HAP-1 (cell line): ENCODE data around the gene NSG1.

Source experiments
- DNase-seq, 2 experiments: peaks; one replicate each; pipeline ENCODE4 v3.0.0-alpha.2; 2016 to 2020; ENCODE audit warnings: low spot score in 2 of 2
- H3K27me3 ChIP-seq: fragments of 250-450 bp; sonication (Bioruptor Pico); 2 replicates; pipeline ENCODE4 v1.5.1; 2020; ENCODE audit warnings: low read depth, mild to moderate bottlenecking, moderate library complexity
- H3K36me3 ChIP-seq: fragments of 250-450 bp; sonication (Bioruptor Pico); replicated peaks from 2 replicates; pipeline ENCODE4 v1.5.1; 2020; ENCODE audit warnings: mild to moderate bottlenecking
- H3K4me1 ChIP-seq: fragments of 250-450 bp; sonication (Bioruptor Pico); 2 replicates; pipeline ENCODE4 v1.5.1; 2020; ENCODE audit warnings: mild to moderate bottlenecking
- H3K4me3 ChIP-seq: fragments of 250-450 bp; sonication (Bioruptor Pico); 2 replicates; pipeline ENCODE4 v1.5.1; 2020; ENCODE audit warnings: mild to moderate bottlenecking, moderate library complexity
- H3K9me3 ChIP-seq: fragments of 250-450 bp; sonication (Bioruptor Pico); 2 replicates; pipeline ENCODE4 v1.5.1; 2020; ENCODE audit warnings: mild to moderate bottlenecking, moderate library complexity
- in situ Hi-C: fragments of 300-500 bp; cut with MboI; formaldehyde crosslinking; loops from 3 replicates; pipeline ENCODE4 v1.14.3; 2020; ENCODE audit warnings: low sequenced_read_pairs, inconsistent platforms, mixed read lengths

The NSG1 gene

GRCh38 chr4:4395849-4396627, 9.1 kb downstream of the NSG1 start:
- H3K36me3 ChIP-seq, result peaks cover 43% of the 10 kb centered on the region
- in situ Hi-C loops, result no loop called here
- no peaks in the 10 kb centered on the region for H3K4me1 ChIP-seq
- H3K9me3 ChIP-seq, result no peaks in the 10 kb centered on the region
- DNase-seq, result peak; percentile 42 to 62
- H3K4me3 ChIP-seq, result no peak overlapping the region
- H3K27me3 ChIP-seq, result no peaks in the 10 kb centered on the region

GRCh38 chr4:4396628-4397440, 9.9 kb downstream of the NSG1 start:
- H3K4me1 ChIP-seq, result no peaks in the 10 kb centered on the region
- H3K9me3 ChIP-seq, result no peaks in the 10 kb centered on the region
- in situ Hi-C loops, result no loop called here
- no peak overlapping the region for H3K4me3 ChIP-seq
- no peaks in the 10 kb centered on the region for H3K27me3 ChIP-seq
- DNase-seq, result no peak
- H3K36me3 ChIP-seq, result peaks cover 35% of the 10 kb centered on the region

GRCh38 chr4:4397441-4397819, 10.5 kb downstream of the NSG1 start:
- Histone ChIP-seq H3K36me3 (peaks cover 29% of the 10 kb centered on the region), H3K4me1 (no peaks in the 10 kb centered on the region), H3K27me3 (no peaks in the 10 kb centered on the region), H3K9me3 (no peaks in the 10 kb centered on the region), H3K4me3 (no peak overlapping the region)
- no peak for DNase-seq
- in situ Hi-C loops, result no loop called here

- in situ Hi-C loops, result no loop called here
- DNase-seq, result no peak
These were observed 11.5 kb downstream of the NSG1 start for GRCh38 chr4:4398430-4398829.

GRCh38 chr4:4401036-4401435, 14.1 kb downstream of the NSG1 start:
- no peaks in the 10 kb centered on the region for H3K4me1 ChIP-seq
- DNase-seq, result no peak
- H3K4me3 ChIP-seq, result no peak overlapping the region
- H3K27me3 ChIP-seq, result no peaks in the 10 kb centered on the region
- in situ Hi-C loops, result no loop called here
- no peaks in the 10 kb centered on the region for H3K9me3 ChIP-seq
- H3K36me3 ChIP-seq, result peaks cover 18% of the 10 kb centered on the region

More at GRCh38 chr4:4398430-4398829, 11.5 kb downstream of the NSG1 start:
- no peaks in the 10 kb centered on the region for H3K4me1 ChIP-seq
- H3K27me3 ChIP-seq, result no peaks in the 10 kb centered on the region
- peaks cover 23% of the 10 kb centered on the region for H3K36me3 ChIP-seq
- no peak overlapping the region for H3K4me3 ChIP-seq
- no peaks in the 10 kb centered on the region for H3K9me3 ChIP-seq

GRCh38 chr4:4402966-4403365, 16.1 kb downstream of the NSG1 start:
- in situ Hi-C loops, result no loop called here
- H3K36me3 ChIP-seq, result peaks cover 17% of the 10 kb centered on the region
- no peaks in the 10 kb centered on the region for H3K9me3 ChIP-seq
- H3K4me3 ChIP-seq, result no peak overlapping the region
- no peaks in the 10 kb centered on the region for H3K27me3 ChIP-seq
- H3K4me1 ChIP-seq, result no peaks in the 10 kb centered on the region
- DNase-seq, result no peak

- DNase-seq, result no peak
- in situ Hi-C loops, result no loop called here
- Histone ChIP-seq H3K4me1 (no peaks in the 10 kb centered on the region), H3K36me3 (peaks cover 18% of the 10 kb centered on the region), H3K9me3 (no peaks in the 10 kb centered on the region), H3K4me3 (no peak overlapping the region), H3K27me3 (no peaks in the 10 kb centered on the region)
These were observed 18.6 kb downstream of the NSG1 start for GRCh38 chr4:4405358-4405962.

GRCh38 chr4:4406455-4407298, 19.8 kb downstream of the NSG1 start:
- no peaks in the 10 kb centered on the region for H3K9me3 ChIP-seq
- no peaks in the 10 kb centered on the region for H3K4me1 ChIP-seq
- no peak for DNase-seq
- peaks cover 24% of the 10 kb centered on the region for H3K36me3 ChIP-seq
- H3K4me3 ChIP-seq, result no peak overlapping the region
- in situ Hi-C loops, result no loop called here
- H3K27me3 ChIP-seq, result no peaks in the 10 kb centered on the region

GRCh38 chr4:4407299-4408131, 20.6 kb downstream of the NSG1 start:
- H3K9me3 ChIP-seq, result no peaks in the 10 kb centered on the region
- no peak overlapping the region for H3K4me3 ChIP-seq
- in situ Hi-C loops, result no loop called here
- peaks cover 27% of the 10 kb centered on the region for H3K36me3 ChIP-seq
- no peaks in the 10 kb centered on the region for H3K4me1 ChIP-seq
- H3K27me3 ChIP-seq, result no peaks in the 10 kb centered on the region
- DNase-seq, result no peak

GRCh38 chr4:4408132-4408523, 21.2 kb downstream of the NSG1 start:
- no peak overlapping the region for H3K4me3 ChIP-seq
- no peaks in the 10 kb centered on the region for H3K4me1 ChIP-seq
- H3K9me3 ChIP-seq, result no peaks in the 10 kb centered on the region
- peaks cover 23% of the 10 kb centered on the region for H3K36me3 ChIP-seq
- in situ Hi-C loops, result no loop called here
- H3K27me3 ChIP-seq, result no peaks in the 10 kb centered on the region
- no peak for DNase-seq

- in situ Hi-C loops, result no loop called here
- Histone ChIP-seq H3K4me3 (no peak overlapping the region), H3K9me3 (no peaks in the 10 kb centered on the region), H3K4me1 (no peaks in the 10 kb centered on the region), H3K27me3 (no peaks in the 10 kb centered on the region), H3K36me3 (peaks cover 23% of the 10 kb centered on the region)
- no peak for DNase-seq
These were observed 21.9 kb downstream of the NSG1 start for GRCh38 chr4:4408576-4409335.

GRCh38 chr4:4409416-4410115, 22.7 kb downstream of the NSG1 start:
- Histone ChIP-seq H3K27me3 (no peaks in the 10 kb centered on the region), H3K9me3 (no peaks in the 10 kb centered on the region), H3K36me3 (peaks cover 23% of the 10 kb centered on the region), H3K4me1 (no peaks in the 10 kb centered on the region), H3K4me3 (no peak overlapping the region)
- no peak for DNase-seq
- in situ Hi-C loops, result no loop called here
